MM.1S (cell line): ENCODE results near the gene FBXL20.
"Not testable (repeated sequence)": the region's sequence is repeated elsewhere in the genome, so short reads cannot be mapped to it uniquely, and the experiment has no call there.

Experiments
- DNase-seq: peaks from one replicate; pipeline ENCODE4 v3.0.0-alpha.2; 2015
- H2AFZ ChIP-seq: fragments of 300-600 bp; sonication (generic); 2 replicates; pipeline ENCODE4 v1.6.0; 2016; ENCODE audit warnings: antibody characterized with exemption, low read length
- H3F3A ChIP-seq: fragments of 300-600 bp; sonication (generic); 2 replicates; pipeline ENCODE4 v1.6.1; 2016; ENCODE audit warnings: mild to moderate bottlenecking, antibody characterized with exemption, low read length, moderate library complexity, mixed read lengths; ENCODE audit not compliant: insufficient read depth
- H3K27ac ChIP-seq: fragments of 300-600 bp; sonication (generic); 2 replicates; pipeline ENCODE4 v1.5.1; 2016; ENCODE audit warnings: mild to moderate bottlenecking, low read length
- H3K27me3 ChIP-seq: fragments of 300-600 bp; sonication (generic); replicated peaks from 2 replicates; pipeline ENCODE4 v1.6.0; 2016; ENCODE audit warnings: low read length; ENCODE audit not compliant: insufficient read depth
- H3K36me3 ChIP-seq: fragments of 300-600 bp; sonication (generic); replicated peaks from 2 replicates; pipeline ENCODE4 v1.6.1; 2016; ENCODE audit warnings: mild to moderate bottlenecking, low read length, mixed read lengths; ENCODE audit not compliant: insufficient read depth
- H3K4me1 ChIP-seq: fragments of 300-600 bp; sonication (generic); 2 replicates; pipeline ENCODE4 v1.6.1; 2016; ENCODE audit warnings: low read length, mixed read lengths
- H3K4me2 ChIP-seq: fragments of 300-600 bp; sonication (generic); 2 replicates; pipeline ENCODE4 v1.6.0; 2016; ENCODE audit warnings: low read depth, low read length
- H3K4me3 ChIP-seq: fragments of 300-600 bp; sonication (generic); 2 replicates; pipeline ENCODE4 v1.5.1; 2016; ENCODE audit warnings: low read length, mixed read lengths
- H3K79me2 ChIP-seq: fragments of 300-600 bp; sonication (generic); 2 replicates; pipeline ENCODE4 v1.6.1; 2016; ENCODE audit warnings: mixed run types, low read length, mixed read lengths
- H3K9ac ChIP-seq: fragments of 300-600 bp; sonication (generic); 2 replicates; pipeline ENCODE4 v1.6.1; 2016; ENCODE audit warnings: low read length, mixed read lengths
- H3K9me2 ChIP-seq: fragments of 300-600 bp; sonication (generic); replicated peaks from 2 replicates; pipeline ENCODE4 v1.6.1; 2016; ENCODE audit warnings: mild to moderate bottlenecking, low read length, mixed read lengths; ENCODE audit not compliant: insufficient read depth
- H3K9me3 ChIP-seq: fragments of 300-600 bp; sonication (generic); replicated peaks from 2 replicates; pipeline ENCODE4 v1.6.1; 2016; ENCODE audit warnings: mild to moderate bottlenecking, low read length, mixed read lengths; ENCODE audit not compliant: insufficient read depth
- H4K20me1 ChIP-seq: fragments of 300-600 bp; sonication (generic); 2 replicates; pipeline ENCODE4 v1.6.1; 2016; ENCODE audit warnings: mild to moderate bottlenecking, low read length, moderate library complexity, mixed read lengths; ENCODE audit not compliant: insufficient read depth
- EZH2 ChIP-seq: fragments of 300-600 bp; sonication (generic); optimal IDR thresholded peaks from 2 replicates; pipeline ENCODE3; 2017; ENCODE audit warnings: low read depth, mild to moderate bottlenecking, antibody characterized with exemption, low read length, mixed read lengths
- EZH2phosphoT487 ChIP-seq: fragments of 300-600 bp; sonication (generic); IDR thresholded peaks from 2 replicates; pipeline ENCODE4 v1.6.1; 2018; ENCODE audit warnings: antibody characterized with exemption, low read length
- TF ChIP-seq, protein P1 (sequence below): fragments of 300-600 bp; sonication (generic); IDR thresholded peaks from 2 replicates; pipeline ENCODE4 v1.5.1; 2016; ENCODE audit warnings: antibody characterized with exemption, low read length, mixed read lengths

Gene FBXL20

DNA sequence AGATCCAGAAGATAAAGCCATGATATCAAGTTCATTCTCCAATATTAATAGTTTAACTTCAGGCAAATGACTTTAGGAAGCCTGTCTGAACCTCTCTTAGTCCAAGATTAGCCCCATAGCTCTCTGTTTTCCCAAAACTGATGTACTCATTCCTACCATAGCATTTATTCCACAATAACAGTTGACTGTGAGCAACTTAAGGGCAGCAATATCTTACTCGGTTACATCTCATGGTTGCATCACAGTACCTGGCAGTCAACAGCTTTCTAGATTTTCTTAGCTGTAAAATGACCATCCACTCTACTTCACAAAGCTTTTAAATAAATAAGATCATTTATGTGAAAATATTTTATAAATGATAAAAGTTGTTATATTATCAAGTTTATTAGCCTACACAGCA, 117.5 kb downstream of the FBXL20 start:
- Histone ChIP-seq H4K20me1 (no peaks in the 10 kb centered on the region), H3K9ac (no peak overlapping the region), H3K27me3 (no peaks in the 10 kb centered on the region), H2AFZ (no peak overlapping the region), H3K9me2 (no peaks in the 10 kb centered on the region), H3K4me3 (no peak overlapping the region), H3K4me1 (no peaks in the 10 kb centered on the region), H3K79me2 (no peaks in the 10 kb centered on the region), H3K4me2 (no peak overlapping the region), H3K9me3 (no peaks in the 10 kb centered on the region), H3K36me3 (no peaks in the 10 kb centered on the region), H3K27ac (no peak overlapping the region), H3F3A (no peaks in the 10 kb centered on the region)
- DNase-seq, result no peak
- TF ChIP-seq EZH2 (no peak), EZH2phosphoT487 (no peak)
- TF ChIP-seq, protein P1, sequence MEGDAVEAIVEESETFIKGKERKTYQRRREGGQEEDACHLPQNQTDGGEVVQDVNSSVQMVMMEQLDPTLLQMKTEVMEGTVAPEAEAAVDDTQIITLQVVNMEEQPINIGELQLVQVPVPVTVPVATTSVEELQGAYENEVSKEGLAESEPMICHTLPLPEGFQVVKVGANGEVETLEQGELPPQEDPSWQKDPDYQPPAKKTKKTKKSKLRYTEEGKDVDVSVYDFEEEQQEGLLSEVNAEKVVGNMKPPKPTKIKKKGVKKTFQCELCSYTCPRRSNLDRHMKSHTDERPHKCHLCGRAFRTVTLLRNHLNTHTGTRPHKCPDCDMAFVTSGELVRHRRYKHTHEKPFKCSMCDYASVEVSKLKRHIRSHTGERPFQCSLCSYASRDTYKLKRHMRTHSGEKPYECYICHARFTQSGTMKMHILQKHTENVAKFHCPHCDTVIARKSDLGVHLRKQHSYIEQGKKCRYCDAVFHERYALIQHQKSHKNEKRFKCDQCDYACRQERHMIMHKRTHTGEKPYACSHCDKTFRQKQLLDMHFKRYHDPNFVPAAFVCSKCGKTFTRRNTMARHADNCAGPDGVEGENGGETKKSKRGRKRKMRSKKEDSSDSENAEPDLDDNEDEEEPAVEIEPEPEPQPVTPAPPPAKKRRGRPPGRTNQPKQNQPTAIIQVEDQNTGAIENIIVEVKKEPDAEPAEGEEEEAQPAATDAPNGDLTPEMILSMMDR, result no peak

DNA sequence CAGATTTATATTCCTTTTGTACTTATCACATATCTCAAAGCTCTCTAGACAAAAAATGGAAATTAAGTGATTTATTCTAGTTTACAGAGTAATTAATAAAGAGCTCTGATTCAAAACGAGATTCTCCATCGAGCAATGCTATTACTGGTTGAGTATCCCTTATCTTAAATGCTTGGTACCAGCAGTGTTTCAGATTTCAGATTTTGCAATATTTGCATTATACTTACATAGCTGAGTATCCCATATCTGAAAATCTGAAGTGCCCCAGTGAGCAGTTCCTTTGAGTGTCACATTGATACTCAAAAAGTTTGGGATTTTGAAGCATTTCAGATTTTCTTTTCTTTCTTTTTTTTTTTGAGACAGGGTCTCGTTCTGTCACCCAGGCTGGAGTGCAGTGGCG, 118.3 kb downstream of the FBXL20 start:
- H3K27me3 ChIP-seq, result no peaks in the 10 kb centered on the region
- H3K9me2 ChIP-seq, result no peaks in the 10 kb centered on the region
- DNase-seq, result no peak
- no peak overlapping the region for H3K9ac ChIP-seq
- H3K36me3 ChIP-seq, result no peaks in the 10 kb centered on the region
- no peak overlapping the region for H3K27ac ChIP-seq
- H3K9me3 ChIP-seq, result no peaks in the 10 kb centered on the region
- no peaks in the 10 kb centered on the region for H3F3A ChIP-seq
- no peak overlapping the region for H2AFZ ChIP-seq
- no peak overlapping the region for H3K4me3 ChIP-seq
- H3K4me2 ChIP-seq, result no peak overlapping the region
- no peaks in the 10 kb centered on the region for H3K79me2 ChIP-seq
- no peaks in the 10 kb centered on the region for H3K4me1 ChIP-seq
- TF ChIP-seq EZH2 (no peak), EZH2phosphoT487 (no peak)
- TF ChIP-seq, protein P1, result no peak
- no peaks in the 10 kb centered on the region for H4K20me1 ChIP-seq

DNA sequence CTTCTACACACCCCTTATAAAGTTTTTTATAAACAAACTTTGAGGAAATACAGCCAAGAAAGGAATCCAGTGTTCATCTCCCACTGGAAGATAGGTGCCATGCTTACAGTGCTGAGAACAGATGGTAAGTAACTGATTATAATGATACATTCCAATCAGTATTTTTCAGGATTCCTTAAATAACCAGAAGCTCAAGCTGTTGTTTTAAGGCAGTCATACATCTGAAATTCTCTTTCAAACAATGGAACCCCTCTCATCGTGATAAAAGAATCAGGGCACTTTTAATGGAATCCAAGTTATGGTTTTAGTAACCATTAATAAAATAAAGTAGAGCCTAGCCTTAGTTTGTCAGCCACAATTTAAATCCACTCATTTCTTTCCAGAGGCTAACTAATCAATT, 119.6 kb downstream of the FBXL20 start:
- no peak overlapping the region for H3K4me2 ChIP-seq
- no peaks in the 10 kb centered on the region for H4K20me1 ChIP-seq
- no peaks in the 10 kb centered on the region for H3K9me2 ChIP-seq
- no peaks in the 10 kb centered on the region for H3K4me1 ChIP-seq
- no peaks in the 10 kb centered on the region for H3K36me3 ChIP-seq
- H3K9me3 ChIP-seq, result no peaks in the 10 kb centered on the region
- H3K4me3 ChIP-seq, result no peak overlapping the region
- H2AFZ ChIP-seq, result no peak overlapping the region
- H3K27me3 ChIP-seq, result no peaks in the 10 kb centered on the region
- H3K9ac ChIP-seq, result no peak overlapping the region
- no peak overlapping the region for H3K27ac ChIP-seq
- TF ChIP-seq EZH2 (no peak), EZH2phosphoT487 (no peak)
- TF ChIP-seq, protein P1, result no peak
- no peaks in the 10 kb centered on the region for H3K79me2 ChIP-seq
- DNase-seq, result no peak
- H3F3A ChIP-seq, result no peaks in the 10 kb centered on the region

DNA sequence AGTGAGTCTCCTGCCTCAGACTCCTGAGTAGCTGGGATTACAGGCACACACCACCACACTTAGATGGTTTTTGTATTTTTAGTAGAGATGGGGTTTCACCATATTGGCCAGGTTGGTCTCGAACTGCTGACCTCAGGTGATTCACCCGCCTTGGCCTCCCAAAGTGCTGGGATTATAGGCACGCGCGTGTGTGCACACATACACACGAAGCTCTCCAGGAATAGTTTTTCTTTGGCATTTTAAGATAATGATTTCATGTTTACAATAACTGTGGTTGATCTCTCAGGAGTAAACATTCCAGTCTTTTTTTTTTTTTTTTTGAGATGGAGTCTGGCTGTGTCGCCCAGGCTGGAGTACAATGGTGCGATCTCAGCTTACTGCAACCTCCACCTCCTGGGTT, 123.2 kb downstream of the FBXL20 start:
- H3K4me2 ChIP-seq, DNase-seq, H3K27me3 ChIP-seq: not testable (repeated sequence)

More for the DNA sequence above, 123.2 kb downstream of the FBXL20 start:
- not testable (repeated sequence) for H3F3A ChIP-seq, H3K9me2 ChIP-seq, H4K20me1 ChIP-seq, H3K36me3 ChIP-seq, H3K9ac ChIP-seq, H3K27ac ChIP-seq, H3K4me3 ChIP-seq, H2AFZ ChIP-seq, H3K4me1 ChIP-seq, H3K9me3 ChIP-seq, H3K79me2 ChIP-seq
